ENCODE measurements around the gene TCEAL4.

- no peak for TF ChIP-seq CTCF (IDR thresholded peaks at IDR 0.05)
- no peak for TF ChIP-seq POLR2A (IDR thresholded peaks at IDR 0.05)
- TF ChIP-seq POLR2AphosphoS5 (IDR thresholded peaks at IDR 0.05): no peak
Observed at GRCh38 chrX:103608306-103608963, 23.1 kb downstream of the TCEAL4 start.

Data from upper lobe of left lung (tissue), 4 donors.